ENCODE results near the gene SYNE4. TPM values are rescaled to one million over a fixed set of nuclear protein-coding genes. Genes with fewer than 3 reads are reported as not detected.

Gene SYNE4
- total RNA-seq, 1 donor from 2014 or later = 8.1 TPM

- Histone ChIP-seq H3K9me3 (no peaks in the 10 kb centered on the region), H3K36me3 (no peaks in the 10 kb centered on the region), H3K4me1 (no peaks in the 10 kb centered on the region), H3K4me3 (no peak overlapping the region), H3K27me3 (no peaks in the 10 kb centered on the region), H3K27ac (no peak overlapping the region)
- ATAC-seq = no peak
- no peak for DNase-seq
- TF ChIP-seq, protein P1, sequence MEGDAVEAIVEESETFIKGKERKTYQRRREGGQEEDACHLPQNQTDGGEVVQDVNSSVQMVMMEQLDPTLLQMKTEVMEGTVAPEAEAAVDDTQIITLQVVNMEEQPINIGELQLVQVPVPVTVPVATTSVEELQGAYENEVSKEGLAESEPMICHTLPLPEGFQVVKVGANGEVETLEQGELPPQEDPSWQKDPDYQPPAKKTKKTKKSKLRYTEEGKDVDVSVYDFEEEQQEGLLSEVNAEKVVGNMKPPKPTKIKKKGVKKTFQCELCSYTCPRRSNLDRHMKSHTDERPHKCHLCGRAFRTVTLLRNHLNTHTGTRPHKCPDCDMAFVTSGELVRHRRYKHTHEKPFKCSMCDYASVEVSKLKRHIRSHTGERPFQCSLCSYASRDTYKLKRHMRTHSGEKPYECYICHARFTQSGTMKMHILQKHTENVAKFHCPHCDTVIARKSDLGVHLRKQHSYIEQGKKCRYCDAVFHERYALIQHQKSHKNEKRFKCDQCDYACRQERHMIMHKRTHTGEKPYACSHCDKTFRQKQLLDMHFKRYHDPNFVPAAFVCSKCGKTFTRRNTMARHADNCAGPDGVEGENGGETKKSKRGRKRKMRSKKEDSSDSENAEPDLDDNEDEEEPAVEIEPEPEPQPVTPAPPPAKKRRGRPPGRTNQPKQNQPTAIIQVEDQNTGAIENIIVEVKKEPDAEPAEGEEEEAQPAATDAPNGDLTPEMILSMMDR (IDR thresholded peaks at IDR 0.05) = no peak
- intact Hi-C loops (cut with DNase I) = no loop called here
Observed at GRCh38 chr19:35973487-35973886, 35.1 kb downstream of the SYNE4 start.

DNA sequence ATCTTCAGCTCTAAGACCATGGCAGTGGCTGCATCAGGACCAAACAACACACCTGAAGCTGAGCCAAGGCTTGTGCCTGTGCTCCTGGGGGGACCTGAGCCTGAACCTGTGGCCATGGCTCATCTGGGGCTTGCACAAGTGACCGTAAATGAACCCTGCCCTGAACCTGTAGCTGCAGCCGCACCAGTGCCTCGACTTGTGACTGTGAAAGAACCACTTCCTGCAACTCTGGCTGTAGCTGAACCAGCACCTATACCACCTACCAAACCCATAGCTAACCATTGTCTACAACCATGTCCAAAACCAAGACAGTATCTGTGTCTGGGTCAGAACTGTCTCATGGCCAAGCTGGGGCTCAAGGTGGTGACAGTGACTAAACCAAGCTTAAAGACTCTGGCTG, 41.8 kb downstream of the SYNE4 start:
- Histone ChIP-seq H3K36me3 (no peaks in the 10 kb centered on the region), H3K4me1 (no peaks in the 10 kb centered on the region), H3K4me3 (no peak overlapping the region), H3K9me3 (no peaks in the 10 kb centered on the region), H3K27ac (no peak overlapping the region), H3K27me3 (peaks cover 12% of the 10 kb centered on the region)
- intact Hi-C loops (cut with DNase I) = no loop called here
- no peak for DNase-seq
- TF ChIP-seq, protein P1 (IDR thresholded peaks at IDR 0.05) = no peak
- no peak for ATAC-seq

GRCh38 chr19:35963514-35963913, 45.1 kb downstream of the SYNE4 start:
- intact Hi-C loops (cut with DNase I) = no loop called here
- H3K27ac ChIP-seq = no peak overlapping the region
- peak; percentile 17 for ATAC-seq
- DNase-seq = no peak
- no peaks in the 10 kb centered on the region for H3K9me3 ChIP-seq
- no peak overlapping the region for H3K4me3 ChIP-seq
- TF ChIP-seq, protein P1 (IDR thresholded peaks at IDR 0.05) = no peak
- H3K36me3 ChIP-seq = no peaks in the 10 kb centered on the region
- H3K4me1 ChIP-seq = peaks cover 8% of the 10 kb centered on the region
- H3K27me3 ChIP-seq = peaks cover 43% of the 10 kb centered on the region

- Histone ChIP-seq H3K4me3 (no peak overlapping the region), H3K36me3 (no peaks in the 10 kb centered on the region), H3K9me3 (no peaks in the 10 kb centered on the region), H3K27me3 (peaks cover 43% of the 10 kb centered on the region), H3K27ac (no peak overlapping the region), H3K4me1 (peaks cover 8% of the 10 kb centered on the region)
- intact Hi-C loops (cut with DNase I) = no loop called here
- no peak for DNase-seq
- no peak for ATAC-seq
- TF ChIP-seq, protein P1 (IDR thresholded peaks at IDR 0.05) = no peak
Observed at GRCh38 chr19:35960432-35960972, 48.1 kb downstream of the SYNE4 start.

- Histone ChIP-seq H3K27ac (no peak overlapping the region), H3K4me1 (peaks cover 8% of the 10 kb centered on the region), H3K36me3 (no peaks in the 10 kb centered on the region), H3K9me3 (no peaks in the 10 kb centered on the region), H3K27me3 (peaks cover 40% of the 10 kb centered on the region), H3K4me3 (no peak overlapping the region)
- no peak for ATAC-seq
- TF ChIP-seq, protein P1 (IDR thresholded peaks at IDR 0.05) = no peak
- no peak for DNase-seq
- intact Hi-C loops (cut with DNase I) = no loop called here
Observed at GRCh38 chr19:35959968-35960320, 48.7 kb downstream of the SYNE4 start.
